HepG2 (cell line): ENCODE measurements around the gene TAAR5. TPM values are rescaled to one million over a fixed set of nuclear protein-coding genes. Genes with fewer than 3 reads are reported as not detected.

Experiments used
- ATAC-seq: fragments of 200-7000 bp; cut with Tn5 transposase; 3 replicates; pipeline ENCODE4 v1.9.1; 2020; ENCODE audit warnings: mild to moderate bottlenecking, moderate library complexity
- BruUV-seq: library from RNA; stranded (reverse); fragments of 400-500 nt; replicated peaks from 2 replicates; lab custom pipeline; 2021; lab: Mats Ljungman, UMichigan
- CTCF ChIA-PET: fragments of 300-600 bp; formaldehyde crosslinking; extraction: SDS; loops from one replicate; lab custom pipeline; 2021; ENCODE audit warnings: low total read pairs, inconsistent platforms, low intra/inter-chr PET ratio; lab: Yijun Ruan, JAX
- POLR2A ChIA-PET: fragments of 350-600 bp; sonication (Branson Sonifier 250); formaldehyde crosslinking; loops from one replicate; lab custom pipeline; 2020; ENCODE audit warnings: antibody characterized with exemption, inconsistent platforms; lab: Yijun Ruan, JAX
- DNase-seq: peaks from one replicate; pipeline ENCODE4 v3.0.0-alpha.2; 2015; ENCODE audit warnings: low spot score
- FAIRE-seq: peaks from 3 replicates; lab custom pipeline; 2011; peaks lifted over from hg19 to GRCh38; lab: Jason Lieb, UNC
- H2AFZ ChIP-seq: one replicate; pipeline ENCODE4 v1.6.1; 2011; ENCODE audit warnings: low read length, inconsistent platforms
- H3K27ac ChIP-seq: fragments of 300-600 bp; 3 replicates; pipeline ENCODE4 v1.8.0; 2011; ENCODE audit warnings: mixed run types, mild to moderate bottlenecking, mixed read lengths, low read length, inconsistent platforms; ENCODE audit not compliant: insufficient read depth; ENCODE audit errors: extremely low read length
- H3K27me3 ChIP-seq, 2 experiments: fragments of 200-600 bp in 1 of 2; 2 replicates in 1 of 2; 3 replicates in 1 of 2; pipeline versions ENCODE4 v1.6.0 to v1.8.0; 2011; ENCODE audit warnings: low read length in 2 of 2, mild to moderate bottlenecking in 2 of 2, moderate library complexity in 2 of 2, inconsistent platforms in 1 of 2; ENCODE audit not compliant: insufficient read depth in 2 of 2, control insufficient read depth in 1 of 2
- H3K36me3 ChIP-seq, 2 experiments: fragments of 200-600 bp in 1 of 2; replicated peaks in 1 of 2; 2 replicates in 1 of 2; 3 replicates in 1 of 2; pipeline versions ENCODE4 v1.5.1 to v1.8.0; 2011; ENCODE audit warnings: low read length in 2 of 2, inconsistent platforms in 1 of 2; ENCODE audit not compliant: insufficient read depth in 2 of 2, control insufficient read depth in 1 of 2
- H3K4me1 ChIP-seq: 2 replicates; pipeline ENCODE4 v1.5.1; 2012; ENCODE audit warnings: low read length, inconsistent platforms; ENCODE audit not compliant: insufficient read depth
- H3K4me2 ChIP-seq: 2 replicates; pipeline ENCODE4 v1.6.0; 2011; ENCODE audit warnings: low read depth, low read length, inconsistent platforms
- H3K4me3 ChIP-seq, 3 experiments: fragments of 200-600 bp in 1 of 3; sonication (generic), shearing (Covaris generic) in 1 of 3; replicated peaks in 1 of 3; 2 replicates each; pipeline ENCODE4 v1.5.1; 2011 to 2016; ENCODE audit warnings: low read length in 3 of 3, inconsistent platforms in 2 of 3, low read depth in 2 of 3, mild to moderate bottlenecking in 2 of 3, control low read depth in 1 of 3, mixed read lengths in 1 of 3; ENCODE audit not compliant: insufficient read depth in 1 of 3
- H3K79me2 ChIP-seq: one replicate; pipeline ENCODE4 v1.6.1; 2011; ENCODE audit warnings: low read length, inconsistent platforms; ENCODE audit not compliant: insufficient read depth
- H3K9ac ChIP-seq: 2 replicates; pipeline ENCODE4 v1.6.0; 2011; ENCODE audit warnings: mild to moderate bottlenecking, low read depth, low read length, inconsistent platforms; ENCODE audit not compliant: insufficient read depth
- H3K9me3 ChIP-seq: 2 replicates; pipeline ENCODE4 v1.5.1; 2012; ENCODE audit warnings: mild to moderate bottlenecking, low read length
- H4K20me1 ChIP-seq: 2 replicates; pipeline ENCODE4 v1.6.0; 2011; ENCODE audit warnings: inconsistent platforms, mild to moderate bottlenecking, low read length, moderate library complexity; ENCODE audit not compliant: insufficient read depth
- CBX2 ChIP-seq, 2 experiments: fragments of 200-600 bp in 1 of 2; sonication (generic); formaldehyde crosslinking in 1 of 2; IDR thresholded peaks; 2 replicates each; pipeline versions ENCODE4 v1.7.0 to v1.8.1; 2018 to 2022; ENCODE audit warnings: low read depth in 2 of 2, low read length in 1 of 2, mild to moderate bottlenecking in 1 of 2, missing genetic modification reagents in 1 of 2
- FOXC1 ChIP-seq: sonication (generic); formaldehyde crosslinking; IDR thresholded peaks from 2 replicates; pipeline ENCODE4 v1.8.0; 2022; ENCODE audit warnings: mild to moderate bottlenecking, missing genetic modification reagents, borderline replicate concordance
- HNF4G ChIP-seq, 2 experiments: sonication (generic) in 1 of 2; formaldehyde crosslinking in 1 of 2; IDR thresholded peaks; 2 replicates each; pipeline versions ENCODE4 v1.4.0 to v1.6.1; 2011 to 2020; ENCODE audit warnings: borderline replicate concordance in 2 of 2, low read depth in 2 of 2, mild to moderate bottlenecking in 2 of 2, low read length in 1 of 2, missing genetic modification reagents in 1 of 2, moderate library complexity in 1 of 2
- PHF5A ChIP-seq: IDR thresholded peaks from one replicate; pipeline ENCODE4 v1.6.1; 2018; ENCODE audit warnings: low read depth, missing genetic modification reagents; ENCODE audit not compliant: unreplicated experiment
- ZNF253 ChIP-seq: sonication (generic); formaldehyde crosslinking; IDR thresholded peaks from 2 replicates; pipeline ENCODE4 v1.8.0; 2022; ENCODE audit warnings: mild to moderate bottlenecking, missing genetic modification reagents, borderline replicate concordance
- ZNF430 ChIP-seq: sonication (generic); formaldehyde crosslinking; IDR thresholded peaks from 2 replicates; pipeline ENCODE4 v1.9.0; 2021; ENCODE audit warnings: mild to moderate bottlenecking, missing genetic modification reagents
- ZNF83 ChIP-seq: sonication (generic); formaldehyde crosslinking; IDR thresholded peaks from 2 replicates; pipeline ENCODE4 v1.4.0; 2020; ENCODE audit warnings: missing genetic modification reagents, mild to moderate bottlenecking, borderline replicate concordance
- WGBS: methylation state at CpG from one replicate; pipeline ENCODE4 v1.1.6; 2017; ENCODE audit warnings: low lambda C conversion rate; 5-methylcytosine and 5-hydroxymethylcytosine counted together
- in situ Hi-C: cut with HindIII; loops from 2 replicates; pipeline ENCODE4 v1.10.0; 2017; ENCODE audit warnings: low pct_unique_long_range_greater_than_20kb; ENCODE audit not compliant: extremely low pct_ligation_motif_present
- intact Hi-C: fragments of 100-400 bp; cut with micrococcal nuclease; formaldehyde crosslinking; loops from one replicate; pipeline ENCODE4 v1.10.0; 2022; ENCODE audit not compliant: unreplicated experiment
- polyA plus RNA-seq, 8 experiments: library from polyadenylated mRNA; depleted of rRNA in 3 of 8; stranded (reverse) in 7 of 8; unstranded in 1 of 8; fragments of >200 nt; fragmentation: Illumina TruSeq in 4 of 8; extraction: Trizol in 4 of 8; gene quantifications; 2 replicates each; pipeline versions ENCODE4 v1.2.1 to v1.2.3, GENCODE V29; 2011 to 2016; ENCODE audit warnings: low read depth in 4 of 8, missing spikeins in 1 of 8, mixed read lengths in 1 of 8; ENCODE audit not compliant: insufficient read depth in 1 of 8
- total RNA-seq, 5 experiments: library from RNA; depleted of rRNA; stranded (reverse); fragments of >200 nt; fragmentation: Illumina TruSeq; extraction: Trizol; gene quantifications; 2 replicates each; pipeline ENCODE4 v1.2.3, GENCODE V29; 2016; ENCODE audit warnings: low read depth in 1 of 5
- TF ChIP-seq, protein P1 (sequence below): IDR thresholded peaks from 2 replicates; pipeline ENCODE4 v1.6.1; 2016; ENCODE audit warnings: low read depth, borderline replicate concordance
- TF ChIP-seq, protein P2 (sequence below): IDR thresholded peaks from 2 replicates; pipeline ENCODE4 v1.6.1; 2016
- TF ChIP-seq, protein P3 (sequence below): sonication (generic); formaldehyde crosslinking; IDR thresholded peaks from 2 replicates; pipeline ENCODE4 v1.5.1; 2020; ENCODE audit warnings: missing genetic modification reagents, mild to moderate bottlenecking, borderline replicate concordance
- TF ChIP-seq, protein P4 (sequence below): sonication (generic); formaldehyde crosslinking; IDR thresholded peaks from 2 replicates; pipeline ENCODE4 v1.5.0; 2020; ENCODE audit warnings: missing genetic modification reagents

The TAAR5 gene
- total and polyA plus RNA-seq, 2 of the 13 experiments (the other 11 are each of a cell fraction or from before 2014, with no cell fraction given) = not detected

DNA sequence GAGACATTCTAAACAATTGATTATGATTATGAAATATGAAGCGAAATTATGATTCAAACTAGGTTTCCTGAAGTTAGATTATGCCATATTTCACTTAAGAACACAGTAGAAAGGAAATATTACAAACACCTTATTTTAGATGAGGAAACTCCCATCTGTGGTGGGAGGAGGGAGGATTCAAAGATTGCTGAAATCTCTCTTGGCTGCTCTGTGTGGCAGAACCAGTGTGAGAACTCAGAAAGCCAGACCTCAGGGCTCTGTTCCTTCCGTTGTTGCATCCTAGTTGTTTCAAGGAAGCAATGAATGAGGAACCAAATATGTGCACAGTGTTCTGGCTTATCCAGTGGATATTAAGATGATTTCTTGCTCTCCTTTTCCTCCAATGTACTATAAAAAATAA is 2.1 kb downstream of the TAAR5 start:
- no peak overlapping the region for H3K4me2 ChIP-seq
- BruUV-seq = no TSS peak
- H3K9ac ChIP-seq = no peak overlapping the region
- H3K9me3 ChIP-seq = no peaks in the 10 kb centered on the region
- DNase-seq = no peak
- H3K4me3 ChIP-seq = no peak overlapping the region
- intact Hi-C loops (no loop called here), in situ Hi-C loops (no loop called here)
- ChIA-PET CTCF (no interaction called here), POLR2A (no interaction called here)
- no peak overlapping the region for H2AFZ ChIP-seq
- no peak overlapping the region for H3K27ac ChIP-seq
- no peaks in the 10 kb centered on the region for H3K36me3 ChIP-seq
- H3K27me3 ChIP-seq = no peaks in the 10 kb centered on the region
- no peak for FAIRE-seq
- TF ChIP-seq, protein P1, sequence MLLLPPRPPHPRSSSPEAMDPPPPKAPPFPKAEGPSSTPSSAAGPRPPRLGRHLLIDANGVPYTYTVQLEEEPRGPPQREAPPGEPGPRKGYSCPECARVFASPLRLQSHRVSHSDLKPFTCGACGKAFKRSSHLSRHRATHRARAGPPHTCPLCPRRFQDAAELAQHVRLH = no peak
- TF ChIP-seq HNF4G (IDR thresholded peaks at IDR 0.05; ENCODE audit: borderline replicate concordance, low read depth, low read length) (no peak), HNF4G (CRISPR knock-in tag; IDR thresholded peaks at IDR 0.05; ENCODE audit: borderline replicate concordance, low read depth) (no peak), ZNF83 (CRISPR knock-in tag) (no peak), ZNF430 (no peak), FOXC1 (no peak), PHF5A (CRISPR knock-in tag) (no peak), ZNF253 (no peak), CBX2 (IDR thresholded peaks at IDR 0.05; ENCODE audit: low read depth, low read length) (no peak), CBX2 (CRISPR knock-in tag; IDR thresholded peaks at IDR 0.05; ENCODE audit: low read depth) (no peak)
- TF ChIP-seq, protein P2, sequence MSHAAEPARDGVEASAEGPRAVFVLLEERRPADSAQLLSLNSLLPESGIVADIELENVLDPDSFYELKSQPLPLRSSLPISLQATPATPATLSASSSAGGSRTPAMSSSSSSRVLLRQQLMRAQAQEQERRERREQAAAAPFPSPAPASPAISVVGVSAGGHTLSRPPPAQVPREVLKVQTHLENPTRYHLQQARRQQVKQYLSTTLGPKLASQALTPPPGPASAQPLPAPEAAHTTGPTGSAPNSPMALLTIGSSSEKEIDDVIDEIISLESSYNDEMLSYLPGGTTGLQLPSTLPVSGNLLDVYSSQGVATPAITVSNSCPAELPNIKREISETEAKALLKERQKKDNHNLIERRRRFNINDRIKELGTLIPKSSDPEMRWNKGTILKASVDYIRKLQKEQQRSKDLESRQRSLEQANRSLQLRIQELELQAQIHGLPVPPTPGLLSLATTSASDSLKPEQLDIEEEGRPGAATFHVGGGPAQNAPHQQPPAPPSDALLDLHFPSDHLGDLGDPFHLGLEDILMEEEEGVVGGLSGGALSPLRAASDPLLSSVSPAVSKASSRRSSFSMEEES = no peak
- TF ChIP-seq, protein P3, sequence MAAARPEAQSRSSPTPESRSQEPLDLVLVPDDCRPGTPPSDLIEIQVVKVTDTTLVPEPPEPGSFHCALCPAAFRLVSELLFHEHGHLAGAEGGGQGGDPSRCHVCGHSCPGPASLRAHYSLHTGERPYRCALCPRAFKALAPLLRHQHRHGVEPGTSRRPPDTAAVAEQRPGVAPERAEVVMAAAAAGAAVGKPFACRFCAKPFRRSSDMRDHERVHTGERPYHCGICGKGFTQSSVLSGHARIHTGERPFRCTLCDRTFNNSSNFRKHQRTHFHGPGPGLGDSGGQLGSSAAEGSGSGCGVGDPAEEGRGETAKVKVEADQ = no peak
- TF ChIP-seq, protein P4, sequence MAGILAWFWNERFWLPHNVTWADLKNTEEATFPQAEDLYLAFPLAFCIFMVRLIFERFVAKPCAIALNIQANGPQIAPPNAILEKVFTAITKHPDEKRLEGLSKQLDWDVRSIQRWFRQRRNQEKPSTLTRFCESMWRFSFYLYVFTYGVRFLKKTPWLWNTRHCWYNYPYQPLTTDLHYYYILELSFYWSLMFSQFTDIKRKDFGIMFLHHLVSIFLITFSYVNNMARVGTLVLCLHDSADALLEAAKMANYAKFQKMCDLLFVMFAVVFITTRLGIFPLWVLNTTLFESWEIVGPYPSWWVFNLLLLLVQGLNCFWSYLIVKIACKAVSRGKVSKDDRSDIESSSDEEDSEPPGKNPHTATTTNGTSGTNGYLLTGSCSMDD (CRISPR knock-in tag) = no peak
- ATAC-seq = no peak
- 25% methylated on average over 2 of the region's 2 CpGs for WGBS
- no peaks in the 10 kb centered on the region for H3K4me1 ChIP-seq
- H4K20me1 ChIP-seq = no peaks in the 10 kb centered on the region
- no peaks in the 10 kb centered on the region for H3K79me2 ChIP-seq
